HG03039 (cell line): Measurements from ENCODE around the gene EPB41L4B.
"Not testable (repeated sequence)": the region's sequence is repeated elsewhere in the genome, so short reads cannot be mapped to it uniquely, and the experiment has no call there.

Experiments
- ATAC-seq: cut with Tn5 transposase; IDR thresholded peaks from one replicate; pipeline ENCODE4 v1.9.1; 2021; ENCODE audit warnings: mild to moderate bottlenecking, moderate library complexity; ENCODE audit not compliant: unreplicated experiment

The EPB41L4B gene

DNA sequence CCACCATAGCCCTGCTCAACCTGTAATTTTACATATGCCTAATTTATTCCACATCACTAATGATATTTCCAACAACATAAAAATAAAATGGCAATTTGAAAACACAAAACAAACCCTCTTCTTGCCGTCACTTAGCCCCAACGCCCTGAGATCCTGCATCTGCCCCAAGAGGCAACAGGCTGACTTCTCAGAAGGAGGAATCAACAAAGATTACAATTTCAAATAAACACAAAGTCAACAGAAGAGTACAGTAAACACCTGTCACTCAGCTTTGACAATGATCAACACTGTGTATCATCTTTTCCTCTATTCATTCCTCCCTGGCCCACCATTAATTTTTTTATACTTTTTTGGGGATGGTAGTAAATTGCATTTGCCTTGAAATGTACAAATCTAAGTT, 19.8 kb downstream of the EPB41L4B start:
- no peak for ATAC-seq

DNA sequence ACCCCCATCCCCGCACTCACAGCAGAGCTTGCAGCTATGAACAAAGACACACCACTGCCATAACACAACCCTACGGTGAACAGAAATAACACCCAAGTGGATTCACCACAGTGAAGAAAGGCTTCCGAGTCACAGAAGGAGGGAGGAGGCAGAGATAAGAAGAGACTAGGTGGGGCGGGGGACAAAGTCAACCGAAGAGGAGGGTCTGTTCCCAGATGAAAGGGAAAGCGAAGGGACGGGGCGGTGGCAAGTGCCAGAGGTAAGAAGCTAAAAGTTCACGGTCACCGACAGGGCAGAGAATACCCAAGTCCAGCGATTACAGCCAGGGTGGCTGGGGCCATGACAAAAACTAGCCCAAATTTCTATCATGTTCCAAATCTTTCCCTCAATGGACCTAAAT, 21.0 kb downstream of the EPB41L4B start:
- no peak for ATAC-seq

DNA sequence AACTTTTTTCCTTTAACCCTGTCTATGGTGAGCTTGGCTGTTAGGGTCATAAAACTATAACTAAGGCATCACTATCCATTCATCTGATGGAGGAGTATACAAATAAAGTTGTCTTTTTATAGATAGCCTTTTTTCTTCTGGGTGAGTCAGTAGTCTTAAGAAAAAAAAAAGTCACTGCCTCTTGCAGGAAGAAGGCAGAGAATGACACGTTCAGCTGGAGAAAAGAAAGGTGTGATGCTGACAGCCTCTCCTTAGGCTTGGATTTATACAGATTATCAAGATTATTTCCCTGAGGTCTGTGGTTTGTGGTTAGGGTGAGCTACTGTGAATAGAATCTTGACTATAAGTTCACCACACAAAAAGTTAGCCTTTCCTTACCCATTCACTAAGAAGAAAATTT, 23.0 kb downstream of the EPB41L4B start:
- no peak for ATAC-seq

DNA sequence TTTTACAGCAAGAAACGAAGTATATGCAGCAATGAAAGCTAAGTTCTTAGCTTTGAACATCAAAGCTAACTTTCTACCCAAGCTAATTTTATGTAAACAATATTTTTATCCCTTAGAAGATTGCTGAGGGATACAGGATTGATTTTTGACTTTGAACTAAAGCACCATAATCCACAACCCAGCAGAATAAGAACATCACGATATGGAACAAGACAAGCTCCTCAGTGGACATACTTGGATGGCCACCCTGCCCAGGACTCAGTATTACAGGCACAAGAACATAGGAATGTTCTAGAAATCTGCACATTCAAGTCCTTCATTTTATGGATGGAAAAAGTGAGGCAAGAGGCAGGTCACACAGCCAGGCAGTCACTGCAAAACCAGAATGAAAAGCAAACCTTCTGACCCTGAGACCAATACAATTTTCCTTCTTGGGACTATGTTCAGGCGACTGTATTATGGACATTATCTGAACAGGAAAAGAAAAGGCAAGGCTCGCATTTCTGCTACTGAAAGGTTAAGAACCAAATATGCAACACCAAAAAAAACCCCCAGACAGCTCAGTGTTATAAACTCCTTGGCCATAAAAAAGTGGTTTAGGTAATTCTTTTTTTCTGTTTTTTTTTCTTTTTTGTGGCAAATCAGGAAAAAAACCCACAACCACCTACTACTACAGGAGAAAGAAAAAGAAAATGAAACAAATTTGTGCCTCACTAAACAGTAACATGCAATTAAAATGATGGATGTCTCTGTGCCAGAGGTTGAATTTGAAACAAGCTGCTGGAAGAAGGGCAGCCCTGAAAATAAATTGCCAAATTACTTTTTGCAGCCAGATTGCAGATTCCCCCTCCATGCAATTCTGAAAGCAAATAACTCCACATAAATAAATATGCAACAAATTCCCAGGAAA, 25.4 kb downstream of the EPB41L4B start:
- ATAC-seq: no peak

DNA sequence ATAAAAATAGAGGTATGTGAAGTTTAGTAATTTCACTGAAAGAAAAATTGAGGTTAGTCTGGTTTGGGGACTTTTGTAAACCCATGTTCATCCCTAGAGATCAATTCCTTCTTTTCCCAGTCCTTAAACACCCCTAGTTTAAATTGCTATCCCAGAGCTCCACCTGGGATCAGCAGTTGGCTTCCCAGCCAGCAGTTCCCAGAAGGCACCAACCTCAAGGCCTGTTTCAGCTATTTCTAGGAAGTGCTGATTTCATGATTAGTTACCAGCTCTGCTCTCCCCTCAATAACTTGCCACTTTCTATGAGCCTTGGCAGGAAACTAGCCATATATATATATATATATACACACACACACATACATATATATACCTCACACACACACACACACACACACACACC, 30.5 kb downstream of the EPB41L4B start:
- ATAC-seq: no peak

DNA sequence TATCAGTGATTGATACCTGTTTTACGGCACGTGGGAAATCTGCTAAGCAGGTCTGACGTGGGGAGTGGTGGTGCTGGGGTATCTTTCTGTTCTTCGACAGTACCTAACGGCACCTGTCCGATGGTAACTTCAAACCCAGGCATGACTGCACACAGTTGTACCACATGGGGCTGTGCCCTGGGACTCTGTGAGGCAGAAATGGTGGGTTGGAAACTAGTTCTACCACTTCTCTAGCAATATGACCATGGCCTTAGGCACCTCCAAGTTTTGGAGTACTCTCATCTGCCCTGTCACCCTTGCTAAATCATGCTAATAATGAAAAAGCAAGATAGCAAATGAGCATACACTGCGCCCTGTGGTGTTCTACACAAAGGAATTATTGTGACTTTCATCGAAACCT, 30.9 kb downstream of the EPB41L4B start:
- no peak for ATAC-seq

DNA sequence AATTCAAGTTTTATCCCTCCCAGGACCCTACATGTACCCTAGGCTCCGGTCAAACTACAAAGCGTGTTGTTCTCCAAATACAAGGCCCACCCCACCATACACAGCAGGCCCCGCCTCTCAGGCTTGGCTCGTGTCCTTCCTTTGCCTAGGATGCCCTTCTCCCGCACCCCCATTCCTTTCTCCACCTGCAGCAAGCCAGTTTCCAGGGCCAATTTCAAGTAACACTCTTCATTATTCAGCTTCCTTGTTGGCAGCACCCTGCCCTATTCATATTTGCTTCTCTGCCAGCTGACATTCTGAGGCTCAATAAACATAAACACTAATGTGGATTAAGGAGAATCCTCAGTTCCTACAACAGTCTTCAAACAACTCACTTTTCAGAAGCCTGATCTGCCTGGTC, 31.7 kb downstream of the EPB41L4B start:
- ATAC-seq: no peak

DNA sequence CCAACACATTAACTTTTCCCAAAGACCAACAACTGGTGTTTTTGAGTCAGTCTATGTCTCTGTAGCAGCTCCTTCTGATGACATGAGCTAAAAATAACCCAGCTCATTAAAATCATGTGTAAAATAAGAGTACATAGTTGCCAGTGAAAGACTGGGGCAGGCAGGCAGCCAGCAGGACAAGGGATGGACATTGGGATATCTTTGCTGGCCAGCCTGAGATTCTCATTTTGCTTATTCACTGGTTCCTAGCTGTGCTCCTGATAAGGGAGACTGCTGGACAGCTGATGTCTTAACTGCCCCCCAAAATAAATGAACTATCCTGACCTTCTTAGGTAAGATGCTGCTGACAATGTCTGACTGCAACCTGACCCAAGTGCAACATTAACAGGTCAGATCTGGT, 33.9 kb downstream of the EPB41L4B start:
- no peak for ATAC-seq

DNA sequence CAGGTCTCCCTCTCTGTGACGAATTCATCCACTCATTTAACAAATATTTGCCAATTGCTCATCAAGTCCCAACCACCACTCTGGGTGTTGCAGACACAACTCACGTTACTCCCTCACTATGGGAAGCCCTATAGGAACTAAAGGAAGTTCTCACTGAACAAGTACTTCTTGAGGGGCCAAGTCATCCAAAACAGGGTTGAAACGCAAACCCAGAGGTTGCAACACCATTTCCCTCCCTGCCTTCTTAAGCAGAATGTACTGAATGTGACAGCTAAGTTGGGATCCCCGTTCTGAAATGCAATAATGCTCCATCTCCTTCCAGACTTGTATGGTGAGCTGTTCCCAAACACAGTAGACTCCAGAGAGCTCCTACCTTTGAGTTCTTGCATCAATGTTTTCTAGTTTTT, 34.3 kb downstream of the EPB41L4B start:
- no peak for ATAC-seq

DNA sequence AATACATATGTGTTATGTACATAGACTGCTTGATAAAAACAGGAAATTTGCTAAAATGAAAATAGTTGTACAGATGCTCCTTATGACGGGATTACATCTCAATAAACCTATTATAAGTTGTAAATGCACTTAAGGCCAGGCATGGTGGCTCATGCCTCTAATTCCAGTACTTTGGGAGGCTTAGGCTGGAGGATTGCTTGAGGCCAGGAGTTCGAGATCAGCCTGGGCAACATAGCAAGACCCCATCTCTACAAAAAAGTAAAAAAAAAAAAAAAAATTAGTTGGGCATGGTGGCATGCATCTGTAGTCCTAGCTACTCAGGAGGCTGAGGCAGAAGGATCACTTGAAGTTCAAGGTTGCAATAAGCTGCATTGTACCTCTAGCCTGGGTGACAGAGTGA, 37.2 kb downstream of the EPB41L4B start:
- not testable (repeated sequence) for ATAC-seq

DNA sequence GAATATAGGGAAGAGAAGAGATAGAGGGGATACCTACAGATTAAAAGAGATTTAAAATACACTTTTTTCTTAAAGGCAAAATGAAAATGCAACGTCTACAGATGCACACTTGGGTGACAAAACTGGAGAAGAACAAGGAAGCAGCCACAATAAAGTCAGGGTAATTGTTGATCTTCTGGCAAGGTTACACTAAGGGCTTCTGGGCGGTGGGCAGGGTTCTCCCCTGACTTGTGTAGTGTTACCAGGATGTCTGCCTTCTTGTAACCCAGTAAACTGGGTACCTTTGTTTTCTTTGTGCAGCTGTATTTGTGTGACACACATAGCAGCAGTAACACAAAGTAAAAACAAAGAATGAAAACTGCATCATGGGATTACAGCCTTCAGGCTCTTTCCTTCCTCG, 37.8 kb downstream of the EPB41L4B start:
- ATAC-seq: no peak

DNA sequence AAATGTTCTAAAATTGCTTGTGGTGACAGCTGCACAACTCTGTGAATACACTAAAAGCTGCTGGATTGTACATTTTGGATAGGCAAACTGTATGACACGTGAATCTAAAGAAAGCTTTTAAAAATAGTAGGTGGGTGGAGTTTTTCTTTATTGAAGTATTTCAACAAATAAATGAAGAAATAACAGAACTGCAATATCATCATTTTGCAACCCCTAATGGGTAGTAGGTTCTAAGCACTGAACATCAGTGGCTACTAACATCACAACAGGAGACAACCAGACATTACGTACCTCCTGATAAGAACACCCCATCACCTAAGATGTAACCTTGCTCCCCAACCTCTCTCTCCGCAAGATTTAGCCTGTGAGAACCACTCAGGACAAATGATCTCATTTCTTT, 38.6 kb downstream of the EPB41L4B start:
- ATAC-seq: no peak

DNA sequence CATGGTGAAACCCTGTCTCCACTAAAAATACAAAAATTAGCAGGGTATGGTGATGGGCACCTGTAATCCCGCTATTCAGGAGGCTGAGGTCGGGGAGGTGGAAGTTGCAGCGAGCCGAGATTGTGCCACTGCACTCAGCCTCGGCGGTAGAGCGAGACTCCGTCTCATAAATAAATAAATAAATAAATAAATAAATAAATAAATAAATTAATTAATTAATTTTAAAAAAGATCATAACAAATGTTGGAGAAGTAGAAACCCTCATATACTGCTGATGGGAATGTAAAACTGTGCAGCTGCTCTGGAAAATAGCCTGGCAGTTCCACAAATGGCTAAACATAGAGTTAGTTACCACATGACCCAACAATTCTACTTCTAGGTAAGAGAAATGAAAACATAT, 39.3 kb downstream of the EPB41L4B start:
- no peak for ATAC-seq

DNA sequence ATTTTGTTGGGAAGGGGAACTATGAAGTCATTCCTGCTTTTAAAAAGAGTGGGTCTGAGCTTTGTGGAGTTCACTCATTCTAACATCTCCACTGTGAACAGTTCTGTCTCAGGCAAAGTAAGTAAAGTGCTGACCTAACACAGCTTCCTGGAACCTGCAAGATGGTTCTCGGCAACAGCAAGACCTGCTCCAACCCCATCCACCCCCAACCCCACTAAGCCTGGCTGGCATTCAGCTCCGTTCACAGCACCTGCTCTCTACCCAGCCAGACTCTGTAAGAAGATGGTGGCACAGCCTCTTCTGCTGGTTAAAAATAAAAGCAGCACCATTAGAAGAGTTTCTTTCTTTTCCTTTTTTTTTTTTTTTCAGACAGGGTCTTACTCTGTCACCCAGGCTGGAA, 42.0 kb downstream of the EPB41L4B start:
- ATAC-seq: no peak

DNA sequence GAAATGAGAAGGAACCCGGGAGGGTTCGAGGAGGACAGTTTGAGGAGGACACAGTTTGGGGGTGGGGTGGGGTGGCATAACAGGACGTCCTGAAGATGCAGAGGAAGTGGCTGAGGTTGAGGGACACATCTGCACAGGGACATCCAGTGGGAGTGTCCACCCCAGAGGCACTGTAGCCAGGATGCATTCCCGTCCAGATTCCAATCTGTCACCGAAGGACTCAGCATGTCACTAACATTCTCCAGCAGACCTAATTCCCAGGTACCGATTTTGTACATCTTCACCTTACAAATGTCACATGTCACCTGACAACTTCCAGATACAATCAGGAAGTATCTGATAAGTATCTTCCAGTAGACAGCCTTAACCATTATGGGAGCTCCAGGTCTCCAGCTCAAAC, 42.6 kb downstream of the EPB41L4B start:
- no peak for ATAC-seq

DNA sequence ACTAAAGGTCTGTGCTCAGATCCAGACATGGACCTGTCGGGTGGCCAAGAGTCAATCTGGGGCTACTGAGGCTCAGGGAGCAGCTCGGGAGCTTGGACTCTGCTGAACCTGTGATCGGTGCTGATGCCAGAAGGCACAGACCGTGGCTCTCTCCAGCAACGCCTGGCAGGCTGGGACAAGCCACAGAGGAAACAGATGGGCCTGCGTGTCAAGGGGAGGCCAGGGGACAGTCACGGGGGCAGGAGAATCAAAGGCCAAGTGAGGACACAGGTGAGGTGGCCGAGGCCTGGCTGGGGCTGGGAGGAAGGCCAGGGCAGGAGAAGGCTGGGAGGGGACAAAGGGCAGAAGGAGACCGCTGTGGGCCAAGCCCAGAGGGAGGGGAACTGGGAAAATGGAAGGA, 43.4 kb downstream of the EPB41L4B start:
- no peak for ATAC-seq

DNA sequence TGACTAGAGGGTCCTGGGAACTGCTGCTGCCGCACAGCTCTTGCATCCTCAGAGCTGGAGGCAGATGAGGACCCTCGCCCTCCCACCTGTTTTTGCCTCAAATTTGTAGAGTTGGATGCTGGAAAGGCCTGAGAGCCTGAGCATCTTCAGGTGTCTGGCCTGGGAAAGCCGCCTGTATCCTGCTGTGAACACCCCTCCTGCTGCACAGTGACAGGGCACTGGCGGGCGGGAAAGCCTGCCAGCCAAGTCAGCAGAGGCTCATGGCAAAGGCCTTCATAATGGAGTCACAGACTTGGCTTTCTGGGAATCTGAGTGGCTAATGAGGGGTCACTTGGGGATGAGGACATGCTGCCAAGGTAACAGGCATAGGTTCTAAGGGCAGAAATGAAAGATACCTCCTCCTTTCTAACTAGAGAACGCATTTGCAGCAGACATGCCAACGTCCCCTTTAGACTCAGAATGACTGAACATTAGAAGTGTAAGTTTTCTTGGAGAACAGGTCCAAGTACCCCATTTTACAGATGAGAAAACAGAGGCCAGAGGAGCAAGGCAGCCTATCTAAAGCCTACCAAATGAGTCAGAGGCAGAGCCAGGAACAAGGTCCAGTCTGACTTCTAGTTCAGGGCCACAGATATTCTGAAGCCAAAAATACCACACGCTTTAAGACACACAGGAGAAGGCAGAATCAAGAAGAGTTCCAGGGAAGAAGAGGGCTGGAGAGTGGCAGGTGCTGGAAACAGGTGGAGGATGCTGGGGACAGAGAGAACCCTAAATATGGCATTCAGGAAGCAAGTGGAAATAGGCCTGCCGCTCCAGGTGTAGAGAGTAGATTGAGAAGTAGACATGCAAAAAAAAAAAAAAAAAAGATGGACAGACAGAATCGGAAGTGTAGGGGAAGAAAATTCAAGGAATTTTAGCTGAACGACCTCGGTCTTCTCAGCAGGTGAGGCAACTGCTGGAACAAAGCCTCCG, 44.1 kb downstream of the EPB41L4B start:
- ATAC-seq: no peak

DNA sequence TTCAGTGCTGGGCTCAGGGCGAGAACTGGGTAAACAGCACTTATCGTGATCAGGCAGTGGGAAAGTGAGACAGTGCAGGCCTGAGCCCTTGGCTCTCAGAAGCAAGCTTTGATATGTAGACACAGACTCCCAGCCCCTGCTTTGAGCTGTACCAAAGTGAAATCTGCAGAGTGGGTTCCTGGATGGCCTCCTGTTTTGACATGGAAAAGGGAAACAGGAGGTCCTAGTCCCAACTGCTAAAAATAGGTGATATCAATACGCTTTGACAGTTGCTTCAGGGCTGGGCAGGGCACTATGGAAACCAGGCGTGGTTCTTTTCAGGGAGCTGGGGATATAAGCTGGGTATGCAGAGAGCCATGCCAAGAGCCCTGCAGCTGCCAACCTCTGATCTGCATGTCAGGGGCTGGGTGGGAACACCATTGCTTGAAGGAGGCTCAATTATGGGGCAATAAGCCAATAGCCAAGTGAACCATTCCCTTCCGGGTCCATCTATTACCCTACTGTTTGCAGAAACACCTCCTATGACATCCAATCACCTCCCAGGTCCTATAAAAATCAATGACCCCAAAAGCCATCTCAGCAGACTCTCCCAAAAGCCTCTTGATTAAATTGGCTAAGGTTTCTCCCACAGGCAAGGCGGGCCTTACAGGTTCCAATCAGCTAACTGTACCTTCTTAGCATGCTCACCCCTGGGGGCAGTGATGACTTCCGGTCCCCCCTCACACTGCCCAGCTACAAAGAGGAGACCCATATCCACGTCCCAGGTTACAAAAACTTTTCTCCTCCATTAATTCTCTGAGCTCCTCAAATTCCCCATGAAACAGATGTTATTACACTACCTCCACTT, 45.8 kb downstream of the EPB41L4B start:
- ATAC-seq: no peak

DNA sequence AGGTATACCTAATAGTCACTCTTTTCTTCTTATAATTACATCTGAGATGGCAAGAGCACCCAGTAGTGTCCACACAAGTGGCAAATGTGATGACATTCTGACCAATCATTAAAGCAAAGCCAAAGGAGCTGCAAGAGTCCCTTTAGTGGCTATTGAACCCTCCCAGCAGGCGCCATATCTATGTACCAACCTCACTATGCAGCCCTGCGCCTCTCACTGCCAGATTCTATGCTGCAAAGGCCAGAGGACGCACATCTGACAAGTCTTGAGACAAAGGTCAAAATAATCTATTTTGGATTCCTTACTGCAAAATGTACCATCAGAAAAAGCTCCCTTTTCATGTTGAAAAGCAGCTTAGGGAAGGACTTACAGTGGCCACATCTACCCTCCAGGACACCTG, 47.0 kb downstream of the EPB41L4B start:
- no peak for ATAC-seq

DNA sequence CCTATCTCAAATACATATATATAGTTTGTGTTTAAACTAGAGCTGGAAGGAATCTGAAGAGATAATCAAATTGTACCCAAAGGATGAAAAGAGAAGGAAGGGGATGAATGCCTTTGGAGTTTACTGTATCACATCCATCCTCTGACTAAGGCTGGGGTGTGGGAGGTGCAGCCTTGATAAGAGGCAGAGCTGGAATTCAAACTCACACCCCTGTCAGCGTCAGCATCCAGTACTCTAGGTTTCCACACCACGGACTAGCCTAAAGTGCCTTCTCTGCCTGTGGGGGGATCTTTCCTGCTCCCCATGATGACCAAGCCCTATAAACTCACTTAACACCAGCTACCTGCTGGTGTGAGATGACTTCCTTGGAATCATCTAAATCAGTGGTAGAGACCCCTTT, 48.1 kb downstream of the EPB41L4B start:
- no peak for ATAC-seq

DNA sequence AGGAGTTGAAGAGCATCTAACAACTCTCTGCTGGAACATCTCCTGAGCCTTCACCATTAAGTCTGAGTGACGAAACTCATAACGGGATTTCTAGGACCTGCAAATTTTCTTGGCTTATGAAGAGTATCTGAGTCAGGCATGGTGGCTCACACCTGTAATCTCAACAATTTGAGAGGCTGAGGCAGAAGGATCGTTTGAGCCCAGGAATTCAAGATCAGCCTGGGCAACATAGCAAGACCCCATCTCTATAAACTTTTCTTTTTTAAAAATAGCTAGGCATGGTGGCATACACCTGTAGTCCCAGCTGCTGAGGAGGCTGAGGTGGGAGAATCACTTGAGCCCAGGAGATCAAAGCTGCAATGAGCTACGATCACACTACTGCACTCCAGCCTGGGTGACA, 48.8 kb downstream of the EPB41L4B start:
- ATAC-seq: no peak
